AG08395 (cell line): ENCODE measurements around the gene RIN3.

Experiments used
- DNase-seq: peaks from one replicate; pipeline ENCODE4 v3.0.0; 2012; ENCODE audit warnings: mixed read lengths, low spot score

The RIN3 gene, protein sequence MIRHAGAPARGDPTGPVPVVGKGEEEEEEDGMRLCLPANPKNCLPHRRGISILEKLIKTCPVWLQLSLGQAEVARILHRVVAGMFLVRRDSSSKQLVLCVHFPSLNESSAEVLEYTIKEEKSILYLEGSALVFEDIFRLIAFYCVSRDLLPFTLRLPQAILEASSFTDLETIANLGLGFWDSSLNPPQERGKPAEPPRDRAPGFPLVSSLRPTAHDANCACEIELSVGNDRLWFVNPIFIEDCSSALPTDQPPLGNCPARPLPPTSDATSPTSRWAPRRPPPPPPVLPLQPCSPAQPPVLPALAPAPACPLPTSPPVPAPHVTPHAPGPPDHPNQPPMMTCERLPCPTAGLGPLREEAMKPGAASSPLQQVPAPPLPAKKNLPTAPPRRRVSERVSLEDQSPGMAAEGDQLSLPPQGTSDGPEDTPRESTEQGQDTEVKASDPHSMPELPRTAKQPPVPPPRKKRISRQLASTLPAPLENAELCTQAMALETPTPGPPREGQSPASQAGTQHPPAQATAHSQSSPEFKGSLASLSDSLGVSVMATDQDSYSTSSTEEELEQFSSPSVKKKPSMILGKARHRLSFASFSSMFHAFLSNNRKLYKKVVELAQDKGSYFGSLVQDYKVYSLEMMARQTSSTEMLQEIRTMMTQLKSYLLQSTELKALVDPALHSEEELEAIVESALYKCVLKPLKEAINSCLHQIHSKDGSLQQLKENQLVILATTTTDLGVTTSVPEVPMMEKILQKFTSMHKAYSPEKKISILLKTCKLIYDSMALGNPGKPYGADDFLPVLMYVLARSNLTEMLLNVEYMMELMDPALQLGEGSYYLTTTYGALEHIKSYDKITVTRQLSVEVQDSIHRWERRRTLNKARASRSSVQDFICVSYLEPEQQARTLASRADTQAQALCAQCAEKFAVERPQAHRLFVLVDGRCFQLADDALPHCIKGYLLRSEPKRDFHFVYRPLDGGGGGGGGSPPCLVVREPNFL

DNA sequence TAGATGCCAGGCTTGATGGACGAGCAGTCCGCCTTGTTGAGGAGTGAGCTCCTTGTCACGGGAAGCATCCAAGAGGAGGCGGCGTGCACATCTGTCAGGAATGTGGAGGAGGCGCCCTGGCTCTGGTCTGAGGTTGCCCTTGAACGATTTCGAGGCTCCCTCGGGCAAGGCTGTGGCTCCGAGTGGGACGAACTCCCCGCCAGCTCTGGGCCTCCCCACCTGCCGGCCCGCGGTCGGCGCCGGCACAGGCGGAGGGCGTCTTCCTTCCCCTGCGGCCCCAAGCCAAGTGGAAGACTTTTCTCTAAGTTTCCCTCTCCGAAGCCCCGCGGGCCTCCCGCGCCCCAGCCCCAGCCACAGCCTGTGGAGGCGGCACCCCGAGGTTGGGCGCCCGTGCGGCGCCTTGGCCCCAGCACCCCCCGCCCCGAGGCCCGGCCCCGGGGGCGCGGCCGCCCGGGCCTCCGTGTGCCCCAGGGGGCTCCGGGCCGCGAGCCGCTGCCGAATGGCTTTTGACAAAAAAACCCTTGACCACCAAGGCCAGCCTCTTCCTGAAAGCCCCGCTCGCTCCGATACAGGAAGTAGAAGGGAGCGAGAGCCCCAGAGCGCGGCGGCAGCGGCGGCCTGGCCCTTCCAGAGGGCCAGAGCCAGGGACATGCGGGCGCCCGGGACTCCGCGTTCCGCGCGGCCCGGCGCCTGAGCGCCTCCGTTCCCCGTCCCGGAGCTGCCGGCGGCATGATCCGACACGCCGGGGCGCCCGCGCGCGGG lies at the start of gene RIN3:
Gene RIN3 (plus strand): TSS at position 578 of the 762 bp plus-strand sequence. CDS start 152 bp downstream, at position 730.
- peak; percentile 58 for DNase-seq

DNA sequence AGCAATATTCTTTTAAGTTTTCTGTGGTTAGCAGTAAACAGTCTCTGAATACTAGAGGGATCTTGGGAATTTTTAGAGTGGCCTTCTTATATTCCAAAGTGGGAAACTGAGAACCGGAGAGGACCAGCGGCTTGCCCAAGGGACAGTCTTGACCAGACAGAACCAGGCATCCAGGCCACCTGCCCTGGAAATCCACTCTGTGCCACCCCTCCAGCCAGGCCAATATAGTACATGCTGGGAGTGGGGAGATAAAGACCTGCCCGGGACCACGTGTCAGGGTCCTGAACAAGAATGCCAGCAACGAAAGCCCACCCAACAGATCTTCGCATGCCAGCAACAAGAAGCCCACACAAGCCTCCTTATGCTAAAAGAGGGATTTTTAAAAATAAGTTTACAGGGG lies 49.4 kb upstream of the RIN3 start:
- no peak for DNase-seq

DNA sequence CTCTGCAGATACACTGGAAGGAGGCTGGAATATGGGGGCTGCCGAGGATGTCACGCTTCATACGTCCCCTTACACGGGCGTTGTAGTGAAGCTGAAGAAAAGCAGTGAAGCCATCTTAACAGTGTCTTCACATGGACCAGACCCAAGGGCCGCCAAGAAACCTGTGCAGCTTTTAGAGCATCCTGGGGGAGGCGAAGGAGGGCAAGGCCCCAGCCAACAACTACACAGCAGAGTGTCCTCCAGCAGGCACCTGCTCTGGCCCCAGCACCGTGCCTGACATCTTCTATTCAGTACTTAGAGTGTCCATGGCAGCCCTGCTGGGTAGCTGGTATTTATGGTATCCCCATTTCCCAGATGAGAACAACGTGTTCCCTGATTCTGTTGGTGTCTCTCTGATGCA lies 48.9 kb upstream of the RIN3 start:
- DNase-seq, result no peak

DNA sequence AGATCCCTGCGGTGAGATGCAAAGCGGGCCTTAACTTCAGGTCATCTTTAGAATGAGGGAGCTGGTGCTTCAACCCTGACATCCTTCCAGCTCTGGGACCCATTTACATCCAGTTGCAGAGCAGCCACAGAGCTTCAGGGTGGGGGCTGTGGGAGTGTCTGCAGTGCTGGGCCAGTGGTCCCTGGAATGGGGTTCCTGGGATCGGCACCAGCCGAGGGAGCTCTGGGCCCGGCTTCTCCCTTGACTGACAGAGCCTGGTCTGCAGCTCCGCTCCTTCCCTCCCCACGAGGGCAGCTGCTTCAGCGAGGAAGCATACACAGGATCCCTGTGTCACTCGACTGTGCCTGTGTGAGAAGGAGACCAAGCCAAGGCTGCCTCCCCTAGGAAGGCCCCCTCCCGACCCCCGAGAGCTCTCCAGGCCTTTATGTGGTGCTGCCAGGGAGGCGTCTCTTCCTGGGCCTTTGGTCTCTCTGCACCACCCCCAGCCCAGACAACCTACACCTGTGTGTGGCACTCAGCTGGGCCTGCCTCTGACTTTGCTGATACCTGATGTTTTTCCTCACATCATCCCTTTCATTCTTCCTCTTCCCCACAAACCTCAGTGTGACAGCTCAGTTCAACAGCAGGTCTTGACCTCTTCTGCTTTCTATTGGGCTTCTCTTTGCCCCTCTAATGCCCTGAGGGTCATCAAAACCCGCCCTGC lies 48.1 kb upstream of the RIN3 start:
- no peak for DNase-seq

DNA sequence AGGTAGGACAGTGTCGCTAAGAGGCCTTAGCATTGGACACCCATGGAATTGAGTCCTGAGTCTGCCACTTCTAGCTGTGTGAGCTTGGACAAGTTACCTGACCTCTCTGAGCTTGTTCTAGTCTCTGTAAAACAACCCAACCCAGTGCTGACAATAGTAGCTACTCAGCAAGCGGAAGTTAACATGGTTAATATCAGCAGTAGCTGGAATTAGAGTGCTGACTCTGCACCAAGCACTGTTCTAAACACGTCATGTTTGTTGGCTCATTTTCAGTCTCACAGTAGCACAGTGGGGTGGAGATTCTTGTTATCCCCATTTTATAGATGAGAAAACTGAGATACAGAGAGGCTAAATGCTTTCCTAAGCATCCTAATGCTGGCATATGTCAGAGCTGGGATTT lies 47.5 kb upstream of the RIN3 start:
- DNase-seq, result no peak

DNA sequence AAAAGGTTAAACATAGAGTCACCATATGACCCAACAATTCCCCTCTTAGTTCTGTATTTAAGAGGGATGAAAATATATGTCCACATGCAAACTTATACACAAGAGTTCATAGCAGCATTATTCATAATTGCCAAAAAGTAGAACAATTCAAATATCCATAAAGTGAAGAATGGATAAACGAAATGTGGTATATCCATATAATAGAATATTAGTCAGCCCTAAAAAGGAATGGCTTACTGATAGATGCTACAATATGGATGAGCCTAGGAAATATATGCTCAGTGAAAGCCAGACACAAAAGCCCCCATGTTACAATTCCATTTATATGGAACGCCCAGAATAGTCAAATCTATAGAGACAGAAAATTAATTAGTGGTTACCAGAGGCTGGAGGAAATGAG lies 44.1 kb upstream of the RIN3 start:
- DNase-seq, result no peak

DNA sequence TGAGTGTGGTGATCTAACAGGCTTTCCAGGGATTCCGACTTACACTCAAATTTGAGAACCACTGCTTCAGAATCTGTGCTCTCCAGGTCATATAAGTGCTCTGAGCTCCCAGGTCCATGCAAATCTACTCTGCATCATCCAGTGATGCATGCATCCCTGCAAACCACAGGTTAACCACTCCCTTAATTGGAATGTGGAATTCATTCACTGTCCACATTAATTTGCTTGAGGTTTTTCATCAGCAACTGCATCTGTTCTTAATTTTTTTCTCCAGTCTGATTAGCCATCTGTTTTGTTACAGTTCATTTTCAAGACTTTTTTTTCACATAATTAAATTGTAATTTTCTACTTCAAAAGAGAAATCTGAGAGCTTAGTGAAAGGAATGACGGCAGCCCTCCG lies 43.4 kb upstream of the RIN3 start:
- DNase-seq, result peak; percentile 87

DNA sequence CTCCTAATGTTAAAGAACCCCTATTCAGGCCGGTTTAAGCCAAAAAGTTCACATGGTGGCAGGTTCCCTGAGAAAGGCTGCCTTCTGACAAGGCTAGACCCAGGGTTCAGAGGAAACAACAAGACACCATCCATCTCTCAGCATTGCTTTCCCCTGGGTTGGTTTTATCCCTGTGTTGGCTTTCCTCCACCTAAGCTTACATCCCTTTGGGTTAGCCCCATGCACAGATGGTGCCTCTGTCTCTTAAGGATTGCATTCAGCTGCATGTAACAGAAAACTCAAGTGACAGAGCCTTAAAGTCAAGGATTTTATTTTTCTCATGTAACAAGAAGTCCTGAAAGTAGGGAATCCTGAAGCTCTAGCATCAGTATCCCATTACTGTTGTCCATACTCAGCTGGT lies 42.8 kb upstream of the RIN3 start:
- no peak for DNase-seq

DNA sequence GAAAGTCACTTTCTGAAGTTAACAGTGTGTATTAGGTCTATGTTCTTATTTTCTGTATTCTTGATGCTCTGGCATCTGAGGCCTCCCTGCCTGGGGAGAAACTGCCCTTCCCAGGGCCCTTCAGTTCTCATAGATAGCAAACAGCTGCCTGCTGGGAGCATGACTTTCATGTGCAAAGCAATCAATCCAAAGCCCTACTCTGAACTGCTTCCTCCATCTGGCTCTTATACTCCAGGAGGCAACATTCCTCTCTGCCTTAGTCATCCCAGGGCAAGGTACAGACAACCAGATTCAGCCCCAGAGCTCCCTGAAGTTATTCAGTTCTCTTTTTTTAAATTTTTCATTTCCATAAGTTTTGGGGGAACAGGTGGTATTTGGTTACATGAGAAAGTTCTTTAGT lies 41.7 kb upstream of the RIN3 start:
- peak; percentile 73 for DNase-seq

DNA sequence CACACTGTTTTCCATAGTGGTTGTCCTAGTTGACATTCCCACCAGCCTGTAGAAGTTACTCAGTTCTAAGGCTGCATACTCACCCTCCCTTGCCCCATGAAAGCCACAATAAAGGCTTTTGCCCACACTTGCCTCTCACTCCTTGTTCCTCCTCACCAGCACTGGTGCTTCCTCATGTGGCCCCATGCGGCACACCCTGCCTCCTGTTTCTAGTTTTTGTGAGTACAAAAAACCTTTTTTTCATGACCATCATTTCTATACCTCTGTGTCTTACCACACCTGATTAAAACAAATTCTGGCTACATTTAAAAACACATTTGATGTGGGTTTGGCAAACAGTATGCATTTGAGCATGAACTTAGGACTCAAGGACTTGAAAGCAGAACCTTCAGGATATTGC lies 40.7 kb upstream of the RIN3 start:
- no peak for DNase-seq

DNA sequence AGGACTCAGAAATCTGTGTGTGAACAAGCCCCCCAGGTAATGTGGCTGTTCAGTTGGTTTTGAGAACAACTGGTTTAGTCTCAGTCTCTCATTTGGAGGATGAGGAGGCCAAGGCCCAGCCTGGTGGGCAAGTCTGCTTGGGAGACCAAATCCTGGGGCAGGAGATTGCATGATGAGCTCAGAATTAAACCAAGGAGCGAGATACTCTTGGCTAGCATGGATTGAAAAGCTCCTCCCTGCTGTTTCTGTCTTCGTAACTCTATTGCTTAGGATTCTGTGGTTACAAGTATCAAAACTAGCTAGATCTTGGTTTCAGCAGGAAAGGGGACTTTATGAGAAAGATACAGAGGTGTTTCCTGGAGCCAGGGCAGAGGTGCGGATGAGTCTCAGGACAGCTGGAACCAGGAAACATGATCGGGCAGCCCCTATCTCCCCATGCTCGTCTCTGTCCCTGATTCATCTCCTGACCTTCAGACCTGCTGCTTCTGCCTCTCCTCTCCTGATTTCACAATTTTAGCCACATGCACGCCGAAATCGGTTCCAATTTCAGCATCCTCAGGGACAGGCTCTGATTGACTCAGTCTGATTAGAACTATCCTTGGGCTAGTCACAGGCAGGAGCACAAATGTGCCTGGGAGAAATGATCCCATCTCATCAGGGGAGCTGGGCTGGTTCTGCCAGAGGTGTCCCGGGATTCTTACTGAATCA lies 40.2 kb upstream of the RIN3 start:
- DNase-seq, result peak; percentile 79

DNA sequence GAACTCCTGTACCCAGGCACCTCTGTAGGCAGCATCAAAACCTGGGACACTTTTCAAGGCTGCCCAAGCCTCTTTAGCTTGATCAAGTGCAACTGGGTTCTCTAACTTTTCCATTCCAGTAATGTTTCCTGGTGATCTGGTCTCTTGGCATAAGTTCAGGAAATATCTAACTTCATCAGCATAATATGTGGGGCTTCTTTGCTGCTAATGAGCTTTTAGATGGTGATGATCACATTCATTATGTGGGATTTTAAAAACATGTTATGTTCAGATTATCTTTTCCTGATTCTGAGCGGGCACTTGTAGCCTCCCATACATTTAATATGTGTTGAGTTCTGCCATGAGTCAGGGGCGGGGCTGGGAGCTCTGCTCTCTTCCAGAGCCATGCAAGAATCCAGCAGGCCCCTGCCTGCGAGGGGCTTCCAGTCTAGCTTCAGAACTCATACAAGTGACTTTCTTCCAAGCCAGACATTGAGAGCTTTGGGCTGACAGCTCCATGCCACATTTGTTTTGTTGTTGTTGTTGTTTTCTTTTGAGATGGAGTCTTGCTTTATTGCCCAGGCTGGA lies 39.5 kb upstream of the RIN3 start:
- DNase-seq, result no peak

DNA sequence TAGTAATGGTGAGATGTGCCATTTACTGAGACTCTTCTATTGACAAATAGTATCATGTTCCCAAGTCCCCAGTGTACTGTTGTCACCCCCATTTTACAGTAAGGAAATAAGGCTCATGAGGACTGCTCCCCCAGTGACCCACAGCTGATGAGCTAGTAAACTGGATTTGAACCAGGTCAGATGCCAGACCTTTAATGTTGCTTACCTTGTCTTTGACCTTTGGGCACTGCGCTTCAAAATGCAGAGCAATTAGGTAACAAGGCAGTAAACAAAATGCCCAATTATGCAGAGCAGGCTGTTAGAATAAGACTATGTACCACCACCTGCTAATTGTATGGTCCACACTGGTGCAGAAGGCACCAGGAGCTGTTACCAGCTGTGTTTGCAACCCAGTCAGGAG lies 38.5 kb upstream of the RIN3 start:
- no peak for DNase-seq

DNA sequence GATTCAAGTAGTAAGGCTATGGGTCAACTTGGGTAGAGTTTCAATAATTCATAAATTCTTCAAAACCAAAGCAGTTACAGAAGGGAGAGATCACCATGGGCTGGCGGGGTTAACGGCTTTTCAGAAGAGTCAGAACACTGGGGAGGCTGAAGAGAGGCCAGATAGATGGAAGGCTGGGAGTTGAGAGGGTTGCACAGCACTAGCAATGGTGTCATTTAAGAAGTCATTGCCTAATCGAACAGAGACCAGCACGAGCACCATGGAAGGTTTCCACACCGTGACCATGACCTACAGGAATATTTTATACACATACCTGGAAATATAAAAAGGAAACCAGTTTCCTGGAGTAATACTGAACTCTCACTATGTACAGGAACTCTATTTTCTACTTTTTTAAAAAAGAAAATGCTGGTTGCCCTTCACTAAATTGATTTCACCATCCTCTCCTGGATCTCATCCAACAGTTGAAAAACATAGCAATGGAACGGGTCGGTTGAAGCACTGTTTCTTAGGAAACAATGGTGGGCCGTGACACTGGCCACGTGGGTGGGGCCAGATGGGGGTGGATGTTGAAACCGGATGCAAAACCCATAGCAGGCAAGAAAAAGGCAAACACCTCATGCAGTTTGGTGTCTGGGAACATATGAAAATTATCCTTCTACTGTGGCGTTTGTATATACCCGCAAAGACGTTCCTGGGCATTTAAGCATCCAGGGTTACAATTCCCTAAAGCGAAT lies 38.0 kb upstream of the RIN3 start:
- no peak for DNase-seq

DNA sequence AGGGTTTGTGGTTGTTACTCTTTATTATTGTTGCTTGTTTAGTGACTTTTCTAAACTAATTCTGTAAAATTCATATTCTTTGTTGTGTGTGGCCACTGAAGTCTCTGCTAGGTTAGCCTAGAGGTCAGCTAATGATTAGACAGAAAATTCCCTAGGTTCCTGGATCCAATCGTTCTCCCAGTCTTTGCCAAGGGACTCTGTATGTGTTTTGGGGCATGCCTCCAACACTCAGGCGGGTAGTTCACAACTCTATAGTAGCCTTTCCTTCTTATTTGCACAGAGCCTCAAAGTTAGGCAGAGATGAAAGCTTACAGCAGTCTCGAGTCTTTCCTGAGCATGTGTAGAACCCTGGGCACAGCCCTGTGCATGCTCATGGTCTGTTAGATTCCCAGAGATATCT lies 32.7 kb upstream of the RIN3 start:
- no peak for DNase-seq

DNA sequence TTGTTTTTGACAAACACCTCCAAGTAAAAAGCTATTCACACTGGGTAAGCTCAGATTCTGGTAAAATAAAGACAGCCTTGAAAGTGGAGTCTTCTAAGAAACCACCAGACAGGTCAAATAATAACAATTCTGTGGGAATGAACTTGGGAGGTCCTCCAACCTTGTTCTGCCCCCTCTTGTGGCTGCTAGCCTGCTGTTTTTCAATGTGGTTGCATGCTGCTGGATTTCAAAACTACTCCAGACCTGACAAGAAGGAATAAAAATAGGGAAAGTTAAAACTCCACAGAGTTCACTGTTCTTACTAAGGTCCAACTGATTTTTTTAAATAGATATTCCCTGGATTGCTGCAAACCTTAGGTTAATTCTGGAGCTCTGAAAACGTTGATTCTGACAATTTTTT lies 32.2 kb upstream of the RIN3 start:
- peak; percentile 47 for DNase-seq

DNA sequence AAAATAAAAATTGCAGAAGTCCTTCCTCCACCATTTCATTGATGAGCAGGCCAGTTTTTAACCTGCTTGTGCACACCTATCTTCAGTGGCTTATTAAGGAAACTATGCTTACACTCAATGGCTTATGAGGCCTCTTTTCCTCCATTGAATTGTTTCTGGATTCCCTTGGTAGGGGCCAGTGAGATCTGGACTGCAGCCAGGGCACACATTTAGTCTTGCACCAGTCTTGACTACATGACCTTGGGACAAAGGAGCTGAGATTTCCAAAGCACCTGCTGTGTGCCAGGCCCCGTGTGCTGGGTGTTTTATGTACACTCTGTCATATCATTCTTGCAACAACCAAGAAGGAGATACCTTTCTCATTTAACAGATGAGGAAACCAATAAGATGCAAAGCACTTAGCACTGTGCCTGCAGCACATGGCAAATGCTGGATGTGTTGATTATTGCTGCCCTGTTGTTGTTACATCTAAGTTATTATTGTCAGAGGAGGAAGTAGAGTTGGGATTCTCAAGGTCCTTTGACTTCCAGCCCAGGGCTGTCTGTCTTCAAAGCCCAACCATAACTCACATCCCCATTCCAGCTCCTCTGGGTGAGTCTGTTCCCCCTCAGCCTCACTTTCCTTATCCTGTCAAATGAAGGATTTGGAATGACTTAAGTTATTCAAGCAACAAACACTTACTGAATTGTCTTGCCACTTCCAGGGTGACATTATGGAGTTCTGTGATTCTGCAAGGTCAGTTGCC lies 31.6 kb upstream of the RIN3 start:
- DNase-seq, result no peak

DNA sequence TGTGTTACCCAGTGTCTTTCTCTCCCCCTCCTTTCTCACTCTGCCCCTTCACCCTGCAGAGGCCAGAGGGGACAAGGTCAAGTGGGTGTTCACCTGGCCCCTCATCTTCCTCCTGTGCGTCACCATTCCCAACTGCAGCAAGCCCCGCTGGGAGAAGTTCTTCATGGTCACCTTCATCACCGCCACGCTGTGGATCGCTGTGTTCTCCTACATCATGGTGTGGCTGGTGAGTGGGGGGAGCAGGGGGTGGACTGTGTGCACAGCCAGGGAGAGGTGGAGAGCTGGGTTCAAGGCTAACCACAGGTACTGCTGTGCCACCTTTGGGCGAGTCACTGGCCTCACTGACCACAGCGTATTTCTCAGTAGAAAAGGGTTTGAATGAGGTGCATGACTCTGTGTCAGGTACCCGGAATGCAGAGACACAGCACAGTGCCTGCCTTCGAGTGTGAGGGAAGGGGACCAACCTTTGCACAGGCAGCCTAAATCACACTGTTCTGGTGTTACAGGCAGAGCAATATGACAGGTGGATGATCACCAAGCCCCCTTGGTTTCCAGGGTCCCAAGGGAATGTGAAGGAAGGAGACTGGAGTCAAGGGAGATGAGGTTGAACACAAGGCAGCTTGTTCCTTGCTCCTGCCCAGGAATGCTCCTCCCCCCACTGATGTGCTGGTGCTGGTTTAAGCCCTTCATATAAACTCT lies 30.8 kb upstream of the RIN3 start:
- DNase-seq, result no peak
